Right lobe of liver (tissue), 4 donors: ENCODE results near the gene TGFBR3.

ENCODE experiments used
- POLR2A ChIP-seq: fragments of 450-650 bp; IDR thresholded peaks from one replicate; pipeline ENCODE4 v1.6.1; 2017; ENCODE audit warnings: antibody characterized with exemption, mild to moderate bottlenecking
- TF ChIP-seq, protein P1 (sequence below), 4 donors: fragments of 200-600 bp in 3 of 4; fragments of 450-650 bp in 1 of 4; IDR thresholded peaks; one replicate each; pipeline versions ENCODE4 v1.5.1 to v1.8.0; 2016 to 2022; ENCODE audit warnings: antibody characterized with exemption in 4 of 4, mild to moderate bottlenecking in 2 of 4
- donor health status: DM: no; HTN: no; CAD: no.
- donor health status: DM: no; HTN: no; CAD: no.
- donor health status: DM: no; HTN: yes; CAD: no.

DNA sequence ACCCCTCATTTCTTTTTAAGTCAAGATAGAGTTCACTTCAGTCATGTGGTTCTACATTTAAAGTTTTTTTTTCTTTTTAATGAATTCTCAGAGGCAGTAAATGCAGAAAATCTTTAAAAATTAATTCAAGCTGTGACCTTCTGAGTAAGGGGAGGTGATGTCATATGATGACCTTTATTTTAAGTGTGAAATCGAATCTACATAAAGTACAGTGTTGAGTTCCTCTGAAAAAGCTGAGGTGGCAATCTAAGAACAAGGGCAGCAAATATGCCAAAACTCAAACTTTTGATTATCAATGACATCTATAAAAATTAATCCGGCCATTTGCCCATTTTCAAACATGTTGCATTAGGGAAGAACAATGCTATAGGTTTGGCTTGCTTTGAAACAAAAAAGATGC, 211.8 kb downstream of the TGFBR3 start:
- TF ChIP-seq, protein P1, sequence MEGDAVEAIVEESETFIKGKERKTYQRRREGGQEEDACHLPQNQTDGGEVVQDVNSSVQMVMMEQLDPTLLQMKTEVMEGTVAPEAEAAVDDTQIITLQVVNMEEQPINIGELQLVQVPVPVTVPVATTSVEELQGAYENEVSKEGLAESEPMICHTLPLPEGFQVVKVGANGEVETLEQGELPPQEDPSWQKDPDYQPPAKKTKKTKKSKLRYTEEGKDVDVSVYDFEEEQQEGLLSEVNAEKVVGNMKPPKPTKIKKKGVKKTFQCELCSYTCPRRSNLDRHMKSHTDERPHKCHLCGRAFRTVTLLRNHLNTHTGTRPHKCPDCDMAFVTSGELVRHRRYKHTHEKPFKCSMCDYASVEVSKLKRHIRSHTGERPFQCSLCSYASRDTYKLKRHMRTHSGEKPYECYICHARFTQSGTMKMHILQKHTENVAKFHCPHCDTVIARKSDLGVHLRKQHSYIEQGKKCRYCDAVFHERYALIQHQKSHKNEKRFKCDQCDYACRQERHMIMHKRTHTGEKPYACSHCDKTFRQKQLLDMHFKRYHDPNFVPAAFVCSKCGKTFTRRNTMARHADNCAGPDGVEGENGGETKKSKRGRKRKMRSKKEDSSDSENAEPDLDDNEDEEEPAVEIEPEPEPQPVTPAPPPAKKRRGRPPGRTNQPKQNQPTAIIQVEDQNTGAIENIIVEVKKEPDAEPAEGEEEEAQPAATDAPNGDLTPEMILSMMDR (IDR thresholded peaks at IDR 0.05), result no peak
- TF ChIP-seq POLR2A, result no peak
